ENCODE measurements around the gene HSD17B2. TPM values are rescaled to one million over a fixed set of nuclear protein-coding genes. Genes with fewer than 3 reads are reported as not detected.

The HSD17B2 gene
- total and polyA plus RNA-seq, 7 donors: 0.16 to 0.19 TPM; not detected in 5

GRCh38 chr16:82016263-82016662, 18.8 kb upstream of the HSD17B2 start:
- H3K27ac ChIP-seq: no peak overlapping the region
- peaks cover 0 to under 1% (median 0%) of the 10 kb centered on the region in 3 donors for H3K27me3 ChIP-seq (ENCODE audit: insufficient read depth in 3 of 3, low read length in 2 of 3)

GRCh38 chr16:82016964-82017363, 18.1 kb upstream of the HSD17B2 start:
- 44 to 51% (median 46%) methylated on average over 2 of the region's 2 CpGs for WGBS, 3 donors
- no peak for DNase-seq
- no peak for TF ChIP-seq CTCF (IDR thresholded peaks at IDR 0.05)
- no peak overlapping the region for H3K4me3 ChIP-seq
- no peaks in the 10 kb centered on the region for H3K36me3 ChIP-seq (ENCODE audit: insufficient read depth in 1 of 2, low read depth in 1 of 2)
- H3K9me3 ChIP-seq: peaks cover 9% of the 10 kb centered on the region
- intact Hi-C loops (cut with DNase I): no loop called here
- no peak overlapping the region for H3K27ac ChIP-seq
- ATAC-seq: no peak
- H3K27me3 ChIP-seq (ENCODE audit: insufficient read depth in 3 of 3, low read length in 2 of 3): no peaks in the 10 kb centered on the region
- no peaks in the 10 kb centered on the region for H3K4me1 ChIP-seq

More at GRCh38 chr16:82016263-82016662, 18.8 kb upstream of the HSD17B2 start:
- Histone ChIP-seq H3K36me3 (ENCODE audit: insufficient read depth in 1 of 2, low read depth in 1 of 2) (no peaks in the 10 kb centered on the region), H3K9me3 (peaks cover 9% of the 10 kb centered on the region), H3K4me3 (no peak overlapping the region), H3K4me1 (no peaks in the 10 kb centered on the region)
- WGBS, 3 donors: 40 to 51% (median 43%) methylated on average over 7 of the region's 7 CpGs
- no peak for TF ChIP-seq CTCF (IDR thresholded peaks at IDR 0.05)
- ATAC-seq: no peak
- no peak for DNase-seq
- intact Hi-C loops (cut with DNase I): no loop called here

GRCh38 chr16:82017911-82018568, 17.0 kb upstream of the HSD17B2 start:
- DNase-seq: no peak
- Histone ChIP-seq H3K27me3 (ENCODE audit: insufficient read depth in 3 of 3, low read length in 2 of 3) (no peaks in the 10 kb centered on the region), H3K36me3 (ENCODE audit: insufficient read depth in 1 of 2, low read depth in 1 of 2) (no peaks in the 10 kb centered on the region), H3K9me3 (peaks cover 9% of the 10 kb centered on the region), H3K4me1 (no peaks in the 10 kb centered on the region), H3K27ac (no peak overlapping the region), H3K4me3 (no peak overlapping the region)
- 75 to 77% (median 77%) methylated on average over 6 of the region's 6 CpGs for WGBS, 3 donors
- no peak for ATAC-seq
- intact Hi-C loops (cut with DNase I): no loop called here
- no peak for TF ChIP-seq CTCF (IDR thresholded peaks at IDR 0.05)

GRCh38 chr16:82019535-82019934, 15.5 kb upstream of the HSD17B2 start:
- no peaks in the 10 kb centered on the region for H3K27me3 ChIP-seq (ENCODE audit: insufficient read depth in 3 of 3, low read length in 2 of 3)
- no peak overlapping the region for H3K4me3 ChIP-seq
- no peaks in the 10 kb centered on the region for H3K36me3 ChIP-seq (ENCODE audit: insufficient read depth in 1 of 2, low read depth in 1 of 2)
- intact Hi-C loops (cut with DNase I): no loop called here
- WGBS, 3 donors: 52 to 59% (median 57%) methylated on average over 8 of the region's 8 CpGs
- no peak for TF ChIP-seq CTCF (IDR thresholded peaks at IDR 0.05)
- no peaks in the 10 kb centered on the region for H3K4me1 ChIP-seq
- no peak for ATAC-seq
- no peak overlapping the region for H3K27ac ChIP-seq
- peaks cover 9% of the 10 kb centered on the region for H3K9me3 ChIP-seq
- no peak for DNase-seq

GRCh38 chr16:82020051-82020450, 15.0 kb upstream of the HSD17B2 start:
- ATAC-seq (no peak), DNase-seq (no peak)
- no peak overlapping the region for H3K27ac ChIP-seq
- H3K27me3 ChIP-seq (ENCODE audit: insufficient read depth in 3 of 3, low read length in 2 of 3): no peaks in the 10 kb centered on the region
- no peaks in the 10 kb centered on the region for H3K4me1 ChIP-seq
- H3K9me3 ChIP-seq: peaks cover 6% of the 10 kb centered on the region
- intact Hi-C loops (cut with DNase I): no loop called here
- no peak for TF ChIP-seq CTCF (IDR thresholded peaks at IDR 0.05)
- H3K36me3 ChIP-seq (ENCODE audit: insufficient read depth in 1 of 2, low read depth in 1 of 2): no peaks in the 10 kb centered on the region
- 85 to 91% (median 86%) methylated on average over 5 of the region's 5 CpGs for WGBS, 3 donors
- no peak overlapping the region for H3K4me3 ChIP-seq

All from psoas muscle (tissue), 8 donors.